ENCODE data around the gene GIPR.

GIPR gene

DNA sequence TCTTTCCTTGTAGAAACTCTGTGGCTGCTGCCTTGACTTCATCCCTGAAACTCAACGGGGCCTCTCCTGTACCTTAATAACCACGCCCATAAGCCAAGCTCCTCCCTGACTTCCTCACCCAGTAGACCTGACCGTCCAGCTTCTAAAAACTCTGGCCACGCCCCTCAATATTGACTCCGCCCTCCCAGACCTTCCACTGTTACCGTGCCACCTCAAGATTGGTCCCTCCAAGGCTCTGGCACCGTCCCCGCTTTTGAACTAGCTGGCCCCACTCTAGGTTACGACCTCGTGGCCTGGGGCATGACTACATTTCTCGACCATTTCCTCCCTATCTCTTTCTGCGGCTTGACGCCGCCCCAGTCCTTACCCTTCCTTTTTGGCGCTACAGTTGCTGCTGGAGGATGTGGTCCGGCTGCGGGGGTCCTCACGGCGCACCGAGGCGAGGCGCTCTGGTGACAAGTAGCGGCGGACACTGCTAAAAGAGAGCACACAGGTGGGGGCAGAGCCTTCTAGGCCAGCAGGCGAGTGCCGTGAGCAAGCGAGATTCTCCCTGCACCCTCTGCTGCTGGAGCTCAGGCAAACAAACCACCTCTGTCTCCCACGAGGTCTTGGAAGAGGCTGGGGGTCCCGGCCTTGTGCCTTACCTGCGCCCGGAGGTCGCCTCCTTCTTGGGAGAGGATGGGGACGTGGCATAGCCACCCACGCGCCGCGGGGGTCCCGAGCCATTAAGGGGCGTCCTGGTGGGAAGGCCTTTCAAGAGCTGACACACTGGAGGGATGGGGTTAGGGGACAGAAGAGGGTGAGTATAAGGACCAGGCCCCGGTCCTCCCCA, 26.5 kb upstream of the GIPR start:
- TF ChIP-seq ZNF274 (IDR thresholded peaks at IDR 0.05; ENCODE audit: low read depth, low read length): no peak

DNA sequence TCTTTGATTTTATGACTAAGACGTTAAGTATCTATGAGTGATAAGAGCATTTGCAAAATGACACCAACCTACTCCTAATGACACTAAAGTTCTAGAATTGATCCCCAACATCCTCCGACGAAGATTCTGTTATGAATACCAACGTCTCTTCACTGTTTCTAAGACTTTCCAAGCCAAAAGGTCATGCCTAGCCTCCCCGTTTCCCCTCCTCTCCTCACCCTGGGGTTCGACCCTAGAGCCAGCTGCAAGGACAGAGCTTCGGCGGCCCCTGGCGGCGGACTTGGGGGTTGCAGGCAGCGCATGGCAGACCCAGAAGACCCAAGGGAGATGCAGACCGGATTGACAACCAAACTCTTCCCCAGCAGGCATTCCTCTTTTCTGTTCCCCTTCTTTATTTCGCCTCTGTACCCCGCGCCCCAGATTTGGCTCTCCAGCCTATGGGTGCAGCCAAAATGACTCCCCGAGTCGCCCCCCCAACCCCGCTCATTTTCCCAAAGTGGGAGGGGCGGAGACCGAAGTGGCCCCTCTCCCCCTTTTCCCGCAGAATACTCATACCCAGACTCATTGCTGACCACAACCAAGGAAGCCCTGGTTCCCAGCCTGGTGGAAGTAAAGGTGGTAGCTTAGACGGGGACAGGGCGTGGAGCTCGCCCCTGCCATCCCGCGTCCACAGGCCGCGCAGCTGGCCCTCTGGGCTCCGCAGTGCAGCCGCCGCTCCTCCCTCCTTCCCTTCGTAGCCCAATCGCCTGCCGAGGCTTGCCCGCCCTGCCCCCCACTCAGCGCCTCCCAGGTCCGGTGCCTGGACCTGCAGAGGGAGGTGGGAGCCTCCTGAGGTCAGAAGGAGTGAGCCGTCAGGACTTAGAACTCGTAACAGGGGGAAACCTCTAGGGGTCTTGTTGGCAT, 24.7 kb upstream of the GIPR start:
- no peak overlapping the region; the same call in 1 of the 2 replicates for H3K4me3 ChIP-seq (ENCODE audit: low read length)
- TF ChIP-seq ZNF274 (IDR thresholded peaks at IDR 0.05; ENCODE audit: low read depth, low read length): no peak

More for the DNA sequence above, 26.5 kb upstream of the GIPR start:
- H3K4me3 ChIP-seq (ENCODE audit: low read length): peak overlapping the region; percentile 60; the same call in 1 of the 2 replicates

DNA sequence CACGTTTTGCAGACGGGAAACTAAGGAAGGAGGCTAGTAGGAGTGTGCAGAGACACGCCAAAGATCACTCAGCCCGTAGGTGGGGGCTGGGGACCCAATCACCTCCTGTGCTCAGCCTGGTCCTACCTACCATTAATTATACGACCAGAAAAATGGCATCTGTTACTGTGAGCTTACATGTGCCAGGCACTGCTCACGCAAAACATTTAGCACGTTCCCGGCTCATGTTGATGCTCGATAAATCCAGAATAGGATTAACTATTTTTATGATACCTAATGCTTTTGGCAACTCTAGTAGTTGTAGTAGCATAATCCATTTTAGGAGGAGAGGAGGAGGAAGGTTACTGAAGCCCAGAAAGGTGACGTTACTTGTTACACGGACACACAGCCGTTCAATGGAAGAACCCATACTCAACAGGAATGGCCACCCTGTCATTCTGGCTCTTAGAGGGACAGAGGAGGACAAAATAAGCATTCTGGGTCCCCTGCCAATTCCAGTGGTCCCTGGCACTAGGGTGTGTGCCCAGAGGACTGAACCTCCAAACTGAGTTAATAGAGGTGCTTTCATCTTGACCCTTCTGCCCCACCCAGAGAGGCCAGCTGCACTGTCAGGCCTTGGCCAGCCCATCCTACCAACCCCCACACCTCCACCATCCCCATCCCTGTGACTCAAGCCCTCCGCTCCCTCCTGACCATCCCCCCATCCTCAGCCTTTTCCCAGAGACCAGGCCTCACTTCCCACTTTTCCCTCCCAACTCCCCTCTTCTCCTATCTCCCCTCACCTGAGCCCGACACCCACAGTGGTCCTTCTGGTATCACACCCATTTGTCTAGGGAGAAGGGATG, 23.9 kb upstream of the GIPR start:
- H3K4me3 ChIP-seq (ENCODE audit: low read length): no peak overlapping the region
- TF ChIP-seq ZNF274 (IDR thresholded peaks at IDR 0.05; ENCODE audit: low read depth, low read length): no peak

DNA sequence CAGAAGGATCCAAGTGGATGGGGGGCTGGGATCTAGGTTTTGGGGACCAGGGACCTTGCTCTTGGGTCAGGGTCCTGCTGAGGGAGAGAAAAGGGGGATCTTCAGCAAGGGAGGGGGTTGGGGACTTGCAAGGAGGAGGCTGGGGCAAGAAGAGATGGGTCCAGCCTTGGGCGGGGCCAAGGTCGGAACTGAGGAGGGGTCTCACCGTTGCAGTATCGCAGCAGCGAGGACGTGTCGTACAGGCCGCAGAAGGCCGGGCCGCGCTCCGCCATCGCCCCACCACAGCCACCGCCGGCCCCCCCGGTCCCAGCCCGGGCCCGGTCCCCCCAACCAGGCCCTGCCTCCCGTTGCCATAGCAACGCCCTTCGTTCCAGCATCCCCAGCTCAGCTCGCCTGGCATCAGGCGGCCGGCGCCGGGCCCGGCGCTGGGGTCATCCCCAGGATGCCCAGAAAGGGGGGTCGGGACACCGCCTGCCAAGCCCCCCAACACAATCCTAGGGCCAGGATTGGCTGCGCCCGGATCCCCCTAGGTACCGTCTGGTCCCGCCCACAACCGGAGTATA, 22.9 kb upstream of the GIPR start:
- TF ChIP-seq ZNF274 (IDR thresholded peaks at IDR 0.05; ENCODE audit: low read depth, low read length): no peak
- H3K4me3 ChIP-seq (ENCODE audit: low read length): no peak overlapping the region; the same call in 1 of the 2 replicates

DNA sequence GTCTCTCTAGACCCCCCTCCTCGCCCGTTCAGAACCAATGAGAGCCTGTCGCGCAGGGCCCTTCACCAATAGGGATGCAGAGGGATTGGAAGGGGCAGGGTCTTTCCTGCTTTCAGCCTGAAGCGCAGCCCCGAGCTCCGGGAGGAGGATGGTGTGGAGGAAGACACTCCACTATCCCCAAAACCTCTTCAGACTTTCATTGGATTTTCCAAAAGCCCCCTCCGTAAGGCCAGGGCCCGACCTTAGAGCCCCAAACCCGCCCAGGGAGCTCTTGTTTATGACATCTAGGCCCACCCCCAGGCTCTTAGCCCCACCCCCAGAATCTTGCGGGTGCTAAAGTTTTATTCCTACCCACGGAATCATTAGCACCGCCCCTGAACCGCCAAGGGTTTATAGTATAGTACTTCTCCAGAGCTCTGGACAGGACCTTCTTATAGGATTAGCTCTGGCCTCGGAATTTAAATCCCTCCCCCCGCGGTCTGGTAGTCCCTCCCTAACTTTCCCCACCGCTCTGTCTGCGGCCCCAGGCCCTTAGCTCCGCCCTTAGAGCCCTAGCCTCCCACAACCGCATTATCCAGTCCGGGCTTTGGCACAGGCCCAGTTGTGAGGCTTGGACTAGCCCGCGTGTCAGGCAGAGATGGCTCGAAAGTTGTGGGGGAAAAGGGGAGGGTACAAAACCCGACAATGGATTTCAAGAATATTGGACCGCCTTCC, 22.2 kb upstream of the GIPR start:
- H3K4me3 ChIP-seq (ENCODE audit: low read length): peak overlapping the region; percentile 17; the same call in 1 of the 2 replicates
- TF ChIP-seq ZNF274 (IDR thresholded peaks at IDR 0.05; ENCODE audit: low read depth, low read length): no peak

DNA sequence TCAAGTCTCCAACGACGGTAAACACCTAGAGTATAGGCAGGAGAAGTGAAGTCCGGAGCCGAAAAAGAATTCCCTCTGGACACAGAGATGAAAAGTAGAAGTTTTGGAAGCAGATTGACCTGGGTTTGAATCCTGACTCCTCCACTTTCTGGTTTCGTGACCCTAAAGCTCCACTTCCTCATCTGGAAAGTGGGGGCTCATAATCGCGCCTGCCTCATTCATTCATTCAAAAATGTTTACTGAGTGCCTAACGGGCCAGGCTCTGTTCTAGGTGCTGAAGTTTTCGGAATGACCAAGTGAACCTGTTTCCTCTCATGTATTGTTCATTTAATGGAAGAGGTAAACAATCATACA, 21.7 kb upstream of the GIPR start:
- TF ChIP-seq ZNF274 (IDR thresholded peaks at IDR 0.05; ENCODE audit: low read depth, low read length): no peak
- no peak overlapping the region; the same call in 1 of the 2 replicates for H3K4me3 ChIP-seq (ENCODE audit: low read length)

DNA sequence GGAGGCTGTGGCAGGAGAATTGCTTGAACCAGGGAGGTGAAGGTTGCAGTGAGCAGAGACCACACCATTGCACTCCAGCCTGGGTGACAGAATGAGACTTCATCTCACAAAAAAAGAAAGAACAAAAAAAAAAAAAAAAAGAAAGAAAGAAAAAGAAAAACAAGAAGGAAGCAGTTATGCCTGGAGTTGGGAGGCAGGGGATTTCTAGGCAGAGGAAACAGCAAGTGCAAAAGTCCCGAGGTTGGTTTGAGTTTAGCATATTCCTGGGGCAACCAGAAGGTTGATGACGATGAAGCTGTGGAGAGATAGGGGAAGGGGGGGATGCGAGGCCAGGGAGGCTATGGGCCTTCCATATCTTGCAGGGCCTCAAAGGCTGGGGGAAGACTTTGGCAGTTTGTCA, 17.3 kb upstream of the GIPR start:
- H3K4me3 ChIP-seq (ENCODE audit: low read length): no peak overlapping the region
- TF ChIP-seq ZNF274 (IDR thresholded peaks at IDR 0.05; ENCODE audit: low read depth, low read length): no peak

DNA sequence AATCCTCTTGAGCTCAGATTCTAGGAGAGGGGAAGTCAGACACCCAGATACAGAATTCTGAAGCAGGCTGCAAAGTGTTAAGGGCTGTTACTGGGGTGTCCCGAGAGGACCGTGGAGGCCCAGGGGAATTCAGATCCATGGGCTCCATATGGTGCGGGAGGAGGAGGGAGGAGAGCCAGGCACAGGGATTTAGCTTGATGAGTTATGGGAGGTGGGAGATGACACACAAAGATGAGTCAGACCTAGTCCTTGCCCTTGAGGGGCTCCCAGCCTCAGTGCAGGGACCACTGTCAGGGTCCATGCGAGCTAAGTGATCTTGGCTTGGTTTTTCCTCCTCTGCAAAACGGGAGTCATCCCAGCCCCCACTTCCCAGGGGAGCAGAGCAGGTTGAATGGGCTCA, 14.4 kb upstream of the GIPR start:
- no peak overlapping the region for H3K4me3 ChIP-seq (ENCODE audit: low read length)
- no peak for TF ChIP-seq ZNF274 (IDR thresholded peaks at IDR 0.05; ENCODE audit: low read depth, low read length)

DNA sequence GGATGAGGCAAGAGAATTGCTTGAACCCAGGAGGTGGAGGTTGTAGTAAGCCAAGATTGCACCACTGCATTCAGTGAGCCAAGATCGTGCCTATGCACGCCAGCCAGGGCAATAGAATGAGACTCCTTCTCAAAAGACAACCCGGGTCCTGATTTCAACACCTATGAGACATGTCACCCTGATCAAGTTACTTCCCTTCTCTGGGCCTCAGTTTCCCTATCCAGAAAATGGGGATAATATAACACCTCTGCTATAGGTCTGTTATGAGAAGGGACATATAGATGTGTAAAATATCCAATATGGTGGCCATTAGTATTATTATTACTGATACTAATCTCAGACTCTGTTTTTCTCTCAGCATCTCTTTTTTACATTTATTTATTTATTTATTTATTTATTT, 12.9 kb upstream of the GIPR start:
- no peak overlapping the region for H3K4me3 ChIP-seq (ENCODE audit: low read length)
- no peak for TF ChIP-seq ZNF274 (IDR thresholded peaks at IDR 0.05; ENCODE audit: low read depth, low read length)

DNA sequence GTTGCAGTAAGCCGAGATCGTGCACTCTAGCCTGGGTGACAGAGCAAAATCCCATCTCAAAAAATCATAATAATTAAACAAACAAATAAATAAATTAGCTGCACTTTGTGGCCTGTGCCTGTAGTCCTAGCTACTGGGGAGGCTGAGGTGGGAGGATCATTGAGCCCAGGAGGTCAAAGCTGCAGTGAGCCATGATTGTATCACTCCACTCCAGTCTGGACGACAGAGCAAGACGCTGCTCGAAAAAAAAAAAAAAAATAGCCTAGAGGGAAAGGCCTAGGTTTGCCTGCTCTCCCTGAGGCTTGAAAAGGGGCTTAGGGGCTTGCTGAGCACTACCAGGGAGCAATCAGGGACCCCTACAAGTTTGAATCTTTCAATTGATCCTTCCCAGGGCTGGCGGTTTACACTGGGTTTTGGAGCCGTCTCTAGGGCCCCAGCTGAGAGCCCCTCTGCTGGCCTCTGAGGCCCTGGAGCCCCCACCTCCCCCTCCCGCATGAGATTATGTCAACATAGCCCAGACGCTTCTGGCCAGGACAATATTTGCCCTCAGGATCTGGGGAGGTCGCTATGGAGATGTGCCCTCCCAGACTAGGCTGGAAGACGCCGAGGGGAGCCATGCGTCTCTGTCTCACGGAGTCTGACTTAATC, 10.4 kb upstream of the GIPR start:
- TF ChIP-seq ZNF274 (IDR thresholded peaks at IDR 0.05; ENCODE audit: low read depth, low read length): no peak
- H3K4me3 ChIP-seq (ENCODE audit: low read length): no peak overlapping the region

DNA sequence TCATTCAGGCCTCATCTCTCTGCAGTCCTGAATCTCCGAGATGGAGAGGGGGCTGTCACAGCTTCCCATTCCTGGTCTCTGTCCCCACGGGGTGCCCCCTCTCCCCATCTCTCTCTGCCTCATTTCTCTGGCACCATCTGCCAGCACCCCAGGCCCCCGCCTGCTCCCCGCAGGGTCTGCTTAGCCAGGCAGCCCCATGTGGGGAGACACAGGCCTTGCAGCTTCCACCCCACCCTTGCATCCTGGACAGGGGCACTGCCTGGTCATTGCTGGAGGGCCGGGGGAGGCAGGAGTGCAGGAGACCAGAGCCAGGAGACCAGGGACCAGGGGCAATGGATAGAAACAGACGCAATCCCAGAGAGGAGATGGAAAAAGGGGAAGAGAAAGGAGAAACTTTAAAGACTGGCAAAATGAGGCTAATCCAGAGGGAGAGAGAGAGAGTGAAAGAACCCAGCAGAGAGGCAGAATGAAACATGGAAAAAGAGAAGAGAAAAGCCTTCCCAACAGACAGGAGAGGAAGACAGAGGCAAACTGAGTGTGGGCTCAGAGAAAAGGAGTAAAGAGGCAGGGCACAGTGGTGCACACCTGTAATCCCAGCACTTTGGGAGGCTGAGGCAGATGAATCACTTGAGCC, 8.8 kb upstream of the GIPR start:
- no peak overlapping the region for H3K4me3 ChIP-seq (ENCODE audit: low read length)
- no peak for TF ChIP-seq ZNF274 (IDR thresholded peaks at IDR 0.05; ENCODE audit: low read depth, low read length)

DNA sequence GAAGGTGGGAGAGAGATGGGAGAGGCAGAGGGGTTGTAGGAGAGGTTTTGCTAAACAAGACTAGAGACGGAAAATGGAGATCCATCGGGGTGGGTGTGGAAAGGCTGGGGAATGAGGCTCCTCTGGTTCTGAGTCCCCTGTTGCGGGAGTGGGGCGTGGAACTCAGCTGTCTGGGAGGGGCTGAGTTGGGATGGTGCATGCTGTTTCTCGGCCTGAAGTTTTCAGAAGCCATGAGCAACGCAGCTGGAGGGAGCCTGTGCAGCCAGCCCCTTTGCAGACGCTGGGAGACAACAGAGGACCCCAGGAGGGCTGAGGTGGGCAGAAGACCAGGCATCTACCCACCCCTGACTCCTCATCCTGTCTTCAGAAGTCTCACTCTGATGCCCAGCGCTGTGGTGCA, 7.4 kb upstream of the GIPR start:
- H3K4me3 ChIP-seq (ENCODE audit: low read length): no peak overlapping the region
- no peak for TF ChIP-seq ZNF274 (IDR thresholded peaks at IDR 0.05; ENCODE audit: low read depth, low read length)

Measured in GM08714 (cell line).